ENCODE measurements around the gene TMC5.
"Not testable (repeated sequence)": the region's sequence is repeated elsewhere in the genome, so short reads cannot be mapped to it uniquely, and the experiment has no call there.

Gene TMC5

GRCh38 chr16:19410435-19411171 lies 7.1 kb upstream of the TMC5 start:
- no peak for DNase-seq

- DNase-seq: no peak
These were observed 6.4 kb upstream of the TMC5 start for GRCh38 chr16:19411298-19411697.

- DNase-seq: not testable (repeated sequence)
These were observed 5.6 kb upstream of the TMC5 start for GRCh38 chr16:19412055-19412454.

- no peak for DNase-seq
These were observed 2.2 kb upstream of the TMC5 start for GRCh38 chr16:19415461-19415860.

- no peak for DNase-seq
These were observed 1.8 kb upstream of the TMC5 start for GRCh38 chr16:19415918-19416317.

GRCh38 chr16:19418200-19418599 lies 517 bp downstream of the TMC5 start:
- DNase-seq: no peak

GRCh38 chr16:19419698-19420075 lies 2.0 kb downstream of the TMC5 start:
- DNase-seq: no peak

GRCh38 chr16:19424478-19424877 lies 6.8 kb downstream of the TMC5 start:
- no peak for DNase-seq

GRCh38 chr16:19430345-19430744 lies 12.7 kb downstream of the TMC5 start:
- no peak for DNase-seq

- no peak for DNase-seq
These were observed 14.1 kb downstream of the TMC5 start for GRCh38 chr16:19431636-19432340.

GRCh38 chr16:19432429-19432828 lies 14.7 kb downstream of the TMC5 start:
- no peak for DNase-seq

- no peak for DNase-seq
These were observed 16.9 kb downstream of the TMC5 start for GRCh38 chr16:19434584-19434983.

GRCh38 chr16:19436540-19436939 lies 18.9 kb downstream of the TMC5 start:
- DNase-seq: no peak

- no peak for DNase-seq
These were observed 19.6 kb downstream of the TMC5 start for GRCh38 chr16:19437280-19437679.

GRCh38 chr16:19438739-19439138 lies 21.1 kb downstream of the TMC5 start:
- DNase-seq: no peak

GRCh38 chr16:19439483-19439882 lies 21.8 kb downstream of the TMC5 start:
- DNase-seq: no peak

- DNase-seq: no peak
These were observed 26.0 kb downstream of the TMC5 start for GRCh38 chr16:19443659-19444058.

- no peak for DNase-seq
These were observed 28.7 kb downstream of the TMC5 start for GRCh38 chr16:19446300-19446846.

GRCh38 chr16:19446886-19447285 lies 29.2 kb downstream of the TMC5 start:
- no peak for DNase-seq

- no peak for DNase-seq
These were observed 32.5 kb downstream of the TMC5 start for GRCh38 chr16:19450186-19450585.

- DNase-seq: no peak
These were observed 41.2 kb downstream of the TMC5 start for GRCh38 chr16:19458722-19459379.

- DNase-seq: no peak
These were observed 42.7 kb downstream of the TMC5 start for GRCh38 chr16:19460397-19460796.

- DNase-seq: no peak
These were observed 46.0 kb downstream of the TMC5 start for GRCh38 chr16:19463468-19464315.

Measured in DMS 273 treated with DMSO at 0.1 percent for 48 hours (cell line).